Stimulated activated naive CD4-positive, alpha-beta T cell treated with Interleukin-2 at 50 U/mL for 16 hours (primary cell): ENCODE data around the gene CMIP.
A peak's percentile ranks its signal among the peaks of the same experiment; 100 is the strongest.

Experiments used
- DNase-seq: peaks from one replicate; lab custom pipeline; 2025; lab: John Stamatoyannopoulos, UW

Gene CMIP

GRCh38 chr16:81535679-81536360 is 91.2 kb downstream of the CMIP start:
- no peak for DNase-seq

GRCh38 chr16:81536648-81537047 is 92.0 kb downstream of the CMIP start:
- DNase-seq, result no peak

- DNase-seq, result no peak
These were observed 93.3 kb downstream of the CMIP start for GRCh38 chr16:81537721-81538561.

GRCh38 chr16:81539009-81539758 is 94.6 kb downstream of the CMIP start:
- DNase-seq, result no peak

- no peak for DNase-seq
These were observed 95.3 kb downstream of the CMIP start for GRCh38 chr16:81539759-81540472.

GRCh38 chr16:81541314-81541713 is 96.7 kb downstream of the CMIP start:
- DNase-seq, result no peak

GRCh38 chr16:81542609-81543570 is 98.3 kb downstream of the CMIP start:
- DNase-seq, result no peak

GRCh38 chr16:81543571-81543970 is 99.0 kb downstream of the CMIP start:
- DNase-seq, result no peak

GRCh38 chr16:81544261-81544660 is 99.7 kb downstream of the CMIP start:
- DNase-seq, result no peak

- DNase-seq, result no peak
These were observed 100.2 kb downstream of the CMIP start for GRCh38 chr16:81544700-81545271.

GRCh38 chr16:81545470-81546250 is 101.1 kb downstream of the CMIP start:
- DNase-seq, result peak; percentile 16

- no peak for DNase-seq
These were observed 102.2 kb downstream of the CMIP start for GRCh38 chr16:81546781-81547180.

- no peak for DNase-seq
These were observed 102.8 kb downstream of the CMIP start for GRCh38 chr16:81547194-81547938.

GRCh38 chr16:81547939-81548216 is 103.3 kb downstream of the CMIP start:
- no peak for DNase-seq

GRCh38 chr16:81548551-81548875 is 103.9 kb downstream of the CMIP start:
- no peak for DNase-seq

- no peak for DNase-seq
These were observed 104.4 kb downstream of the CMIP start for GRCh38 chr16:81548876-81549546.

- DNase-seq, result no peak
These were observed 105.2 kb downstream of the CMIP start for GRCh38 chr16:81549547-81550431.

- DNase-seq, result no peak
These were observed 105.8 kb downstream of the CMIP start for GRCh38 chr16:81550432-81550808.
